ENCODE data around the gene NSMCE4A. TPM values are rescaled to one million over a fixed set of nuclear protein-coding genes. Genes with fewer than 3 reads are reported as not detected.

Gene NSMCE4A
- total and polyA plus RNA-seq, 2 donors (not counting 3 experiments of a cell fraction or from before 2014, with no cell fraction given), result 36.8 to 51.0 TPM

- DNase-seq (ENCODE audit: low read depth, low spot score) (peak; percentile 97), FAIRE-seq (peak; percentile 87)
- no peaks in the 10 kb centered on the region for H4K20me1 ChIP-seq (replicated peaks; ENCODE audit: control insufficient read depth, extremely low read depth, insufficient read depth, low read length)
- TF ChIP-seq EZH2 (IDR thresholded peaks at IDR 0.05; ENCODE audit: borderline replicate concordance, low read depth, low read length, severe bottlenecking) (no peak), POLR2A (IDR thresholded peaks at IDR 0.05; ENCODE audit: low read depth, low read length) (no peak), POLR2AphosphoS5 (IDR thresholded peaks at IDR 0.05; ENCODE audit: insufficient read depth, low read depth, low read length) (peak; percentile 72), JUN (IDR thresholded peaks at IDR 0.05; ENCODE audit: borderline replicate concordance, insufficient read depth, insufficient read length, low read depth) (peak; percentile 62), FOS (IDR thresholded peaks at IDR 0.05; ENCODE audit: borderline replicate concordance, insufficient read depth, low read length) (peak; percentile 91), CTCF (IDR thresholded peaks at IDR 0.05; ENCODE audit: extremely low read depth in 1 of 2, insufficient read depth in 1 of 2, low read depth in 1 of 2, low read length in 2 of 2) (no peak), GATA2 (IDR thresholded peaks at IDR 0.05; ENCODE audit: insufficient read depth, insufficient read length, low read depth, low read length) (peak; percentile 77)
- H3K27ac ChIP-seq (ENCODE audit: insufficient read depth, low read depth, low read length), result peak overlapping the region; percentile 69
- no peaks in the 10 kb centered on the region for H3K79me2 ChIP-seq (ENCODE audit: control insufficient read depth, insufficient read depth, low read length)
- dilution Hi-C loops (cut with MboI; ENCODE audit: extremely low pct_ligation_motif_present, low sequenced_read_pairs) (no loop called here), intact Hi-C loops (cut with micrococcal nuclease) (loop anchor here (1.0 kb wide), 3 partner anchors 13 to 32 kb away; partner anchors contain the start of genes ATE1 and NSMCE4A)
- peak overlapping the region; percentile 25 for H3K9ac ChIP-seq (replicated peaks; ENCODE audit: extremely low read depth, insufficient read depth, low read length)
- CTCF ChIA-PET, result no interaction called here
- BruUV-seq (replicated peaks), result no TSS peak
- no peaks in the 10 kb centered on the region for H3K36me3 ChIP-seq (ENCODE audit: control insufficient read depth in 2 of 2, extremely low read depth in 1 of 2, insufficient read depth in 2 of 2, low read length in 2 of 2)
- peaks cover 23% of the 10 kb centered on the region for H3K4me1 ChIP-seq (ENCODE audit: control insufficient read depth, extremely low read depth, insufficient read depth, low read length)
- no peaks in the 10 kb centered on the region for H3K9me1 ChIP-seq (replicated peaks; ENCODE audit: control insufficient read depth, extremely low read depth, insufficient read depth, low read length)
- no peaks in the 10 kb centered on the region for H3K9me3 ChIP-seq (replicated peaks; ENCODE audit: control insufficient read depth, insufficient read depth, low read length)
- POLR2A ChIA-PET, result no interaction called here
- H3K4me2 ChIP-seq (ENCODE audit: insufficient read depth, low read length), result peak overlapping the region; percentile 58
- H2AFZ ChIP-seq (ENCODE audit: low read depth, low read length), result peak overlapping the region; percentile 71
- H3K4me3 ChIP-seq (replicated peaks in 1 of 3; ENCODE audit: insufficient read depth in 1 of 3, low read depth in 1 of 3, low read length in 3 of 3), result no peak overlapping the region
- H3K27me3 ChIP-seq (ENCODE audit: control insufficient read depth in 2 of 2, insufficient read depth in 2 of 2, low read length in 2 of 2), result no peaks in the 10 kb centered on the region
Observed at GRCh38 chr10:121942749-121943416, 32.1 kb downstream of the NSMCE4A start.

Data from endothelial cell of umbilical vein (primary cell).